Pancreas (tissue), 10 donors: ENCODE measurements around the gene TMEM169. TPM values are rescaled to one million over a fixed set of nuclear protein-coding genes. Genes with fewer than 3 reads are reported as not detected.

ENCODE experiments used
- ATAC-seq, 4 donors: fragments of 200-7000 bp; cut with Tn5 transposase; one replicate each; pipeline versions ENCODE4 v1.8.0 to v1.9.1; 2020; ENCODE audit warnings: mild to moderate bottlenecking in 4 of 4, moderate library complexity in 4 of 4
- DNase-seq, 6 donors: peaks; one replicate each; pipeline ENCODE4 v3.0.0-alpha.2; 2020
- FAIRE-seq: peaks from 2 replicates; lab custom pipeline; 2012; peaks lifted over from hg19 to GRCh38; lab: Jason Lieb, UNC
- H3K27ac ChIP-seq, 4 donors: fragments of 200-600 bp; sonication (generic); 1 replicate in 3 of 4; 2 replicates in 1 of 4; pipeline versions ENCODE4 v1.5.0 to v1.8.0; 2020
- H3K27me3 ChIP-seq, 4 donors: fragments of 200-600 bp; one replicate each; pipeline ENCODE4 v1.8.0; 2021
- H3K36me3 ChIP-seq, 3 donors: fragments of 200-600 bp; sonication (generic) in 1 of 3; one replicate each; pipeline versions ENCODE4 v1.5.0 to v1.8.0; 2020 to 2021
- H3K4me1 ChIP-seq, 3 donors: fragments of 200-600 bp; one replicate each; pipeline ENCODE4 v1.8.0; 2021
- H3K4me3 ChIP-seq, 4 donors: fragments of 200-600 bp; sonication (generic) in 2 of 4; one replicate each; pipeline versions ENCODE4 v1.5.0 to v1.8.0; 2020 to 2021
- H3K9me3 ChIP-seq, 4 donors: fragments of 200-600 bp; one replicate each; pipeline ENCODE4 v1.8.0; 2021
- CTCF ChIP-seq, 4 donors: fragments of 200-600 bp; sonication (generic) in 3 of 4; IDR thresholded peaks; one replicate each; pipeline versions ENCODE4 v1.5.0 to v1.8.0; 2021; ENCODE audit warnings: antibody characterized with exemption in 4 of 4
- WGBS, 2 donors: extraction: QIAGEN DNeasy Blood & Tissue Kit; methylation state at CpG; one replicate each; pipeline ENCODE4 v1.1.7; 2013; 5-methylcytosine and 5-hydroxymethylcytosine counted together
- intact Hi-C, 3 donors: fragments of 100-400 bp; cut with DNase I; formaldehyde crosslinking; loops; one replicate each; pipeline versions ENCODE4 v1.11.1 to v1.14.2; 2022
- polyA plus RNA-seq, 2 donors: library from polyadenylated mRNA; stranded (reverse); fragments of 200-250 nt; gene quantifications; one replicate each; pipeline ENCODE4 v1.2.3, GENCODE V29; 2013
- total RNA-seq, 6 donors: library from RNA; stranded (reverse); fragmentation: NEBNext Ultra II Directional in 4 of 6; extraction: Animal tissue kit (Norgen Biotek cat#: 25700) in 4 of 6; gene quantifications; one replicate each; pipeline versions ENCODE4 v1.2.1 to v1.2.4, GENCODE V29; 2021 to 2023
- donor health status: healthy with polysubstance abuse.
- donor health status: DM: no; HTN: no; CAD: no; lungs with moderate emphysema.
- donor health status: DM: no; HTN: no; CAD: no.
- donor health status: control.
- donor health status: control.
- donor health status: Bipolar disorder and iron deficiency.
- donor health status: DM: yes; HTN: yes; CAD: no.
- donor health status: DM: no; HTN: no; CAD: no.
- donor health status: DM: no; HTN: no; CAD: no.
- donor health status: DM: yes; HTN: yes; CAD: no.

The TMEM169 gene
- total and polyA plus RNA-seq, 8 donors, result 0.15 to 0.55 (median 0.44) TPM

GRCh38 chr2:216069028-216069427, 12.7 kb upstream of the TMEM169 start:
- TF ChIP-seq CTCF (IDR thresholded peaks at IDR 0.05), result no peak
- ATAC-seq, result no peak
- intact Hi-C loops, result no loop called here
- Histone ChIP-seq H3K4me3 (no peak overlapping the region), H3K9me3 (no peaks in the 10 kb centered on the region), H3K4me1 (no peaks in the 10 kb centered on the region), H3K27me3 (no peaks in the 10 kb centered on the region), H3K36me3 (no peaks in the 10 kb centered on the region), H3K27ac (no peak overlapping the region)
- WGBS, 2 donors, result 88 to 90% methylated on average over 2 of the region's 2 CpGs
- FAIRE-seq, result no peak
- no peak for DNase-seq

DNA sequence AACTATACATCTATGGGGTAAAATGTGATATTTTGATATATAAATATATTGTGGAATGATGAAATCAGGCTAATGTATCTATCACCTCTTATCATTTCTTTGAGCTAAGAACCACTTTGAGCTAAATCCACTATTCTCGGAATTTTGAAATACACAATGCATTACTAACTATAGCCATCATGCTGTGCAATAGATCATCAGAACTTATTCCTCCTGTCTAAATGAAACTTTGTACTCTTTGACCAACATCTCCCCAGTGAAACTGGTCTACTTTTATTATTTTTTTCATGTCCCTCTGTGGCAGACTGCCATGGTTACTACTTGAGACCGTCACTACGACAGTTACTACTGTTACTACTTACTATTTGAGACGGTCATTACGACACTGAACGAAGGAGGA, 11.5 kb upstream of the TMEM169 start:
- no peak for TF ChIP-seq CTCF (IDR thresholded peaks at IDR 0.05)
- intact Hi-C loops, result no loop called here
- ATAC-seq, result no peak
- FAIRE-seq, result no peak
- H3K27me3 ChIP-seq, result no peaks in the 10 kb centered on the region
- no peaks in the 10 kb centered on the region for H3K9me3 ChIP-seq
- WGBS, 2 donors, result 87 to 88% methylated on average over 6 of the region's 6 CpGs
- peaks cover 0 to 2% (median 0%) of the 10 kb centered on the region in 3 donors for H3K4me1 ChIP-seq
- no peak for DNase-seq
- H3K36me3 ChIP-seq, result no peaks in the 10 kb centered on the region
- no peak overlapping the region for H3K27ac ChIP-seq
- H3K4me3 ChIP-seq, result no peak overlapping the region

- intact Hi-C loops, result no loop called here
- 78 to 82% methylated on average over 12 of the region's 12 CpGs for WGBS, 2 donors
- no peaks in the 10 kb centered on the region for H3K27me3 ChIP-seq
- H3K27ac ChIP-seq, result no peak overlapping the region
- no peak for ATAC-seq
- no peak for TF ChIP-seq CTCF (IDR thresholded peaks at IDR 0.05)
- H3K36me3 ChIP-seq, result no peaks in the 10 kb centered on the region
- H3K4me3 ChIP-seq, result no peak overlapping the region
- FAIRE-seq, result no peak
- H3K9me3 ChIP-seq, result no peaks in the 10 kb centered on the region
- H3K4me1 ChIP-seq, result peaks cover 0 to 4% (median 0%) of the 10 kb centered on the region in 3 donors
- DNase-seq, result no peak
These were observed 10.4 kb upstream of the TMEM169 start for GRCh38 chr2:216071111-216071851.

- Histone ChIP-seq H3K27ac (no peak overlapping the region), H3K9me3 (no peaks in the 10 kb centered on the region), H3K36me3 (no peaks in the 10 kb centered on the region), H3K4me1 (peaks cover 0 to 4% (median 0%) of the 10 kb centered on the region in 3 donors), H3K4me3 (no peak overlapping the region), H3K27me3 (no peaks in the 10 kb centered on the region)
- FAIRE-seq, result no peak
- intact Hi-C loops, result no loop called here
- ATAC-seq, result no peak
- no peak for DNase-seq
- TF ChIP-seq CTCF (IDR thresholded peaks at IDR 0.05), result no peak
These were observed 9.2 kb upstream of the TMEM169 start for GRCh38 chr2:216072473-216072872.

- H3K9me3 ChIP-seq, result no peaks in the 10 kb centered on the region
- no peak for DNase-seq
- intact Hi-C loops, result no loop called here
- no peak for TF ChIP-seq CTCF (IDR thresholded peaks at IDR 0.05)
- H3K36me3 ChIP-seq, result no peaks in the 10 kb centered on the region
- no peak for ATAC-seq
- no peaks in the 10 kb centered on the region for H3K27me3 ChIP-seq
- H3K27ac ChIP-seq, result no peak overlapping the region
- H3K4me1 ChIP-seq, result peaks cover 0 to 4% (median 2%) of the 10 kb centered on the region in 3 donors
- no peak for FAIRE-seq
- H3K4me3 ChIP-seq, result no peak overlapping the region
These were observed 7.9 kb upstream of the TMEM169 start for GRCh38 chr2:216073773-216074172.
